Breast epithelium (tissue), 3 donors: ENCODE measurements around the gene PRR12.

Source experiments
- POLR2A ChIP-seq: fragments of 450-650 bp; IDR thresholded peaks from one replicate; pipeline ENCODE4 v1.6.1; 2016; ENCODE audit warnings: antibody characterized with exemption, mild to moderate bottlenecking, moderate library complexity
- TF ChIP-seq, protein P1 (sequence below), 3 donors: fragments of 450-650 bp; IDR thresholded peaks; one replicate each; pipeline ENCODE4 v1.5.1; 2016 to 2017; ENCODE audit warnings: antibody characterized with exemption in 3 of 3, mild to moderate bottlenecking in 3 of 3, moderate library complexity in 3 of 3

- TF ChIP-seq, protein P1, sequence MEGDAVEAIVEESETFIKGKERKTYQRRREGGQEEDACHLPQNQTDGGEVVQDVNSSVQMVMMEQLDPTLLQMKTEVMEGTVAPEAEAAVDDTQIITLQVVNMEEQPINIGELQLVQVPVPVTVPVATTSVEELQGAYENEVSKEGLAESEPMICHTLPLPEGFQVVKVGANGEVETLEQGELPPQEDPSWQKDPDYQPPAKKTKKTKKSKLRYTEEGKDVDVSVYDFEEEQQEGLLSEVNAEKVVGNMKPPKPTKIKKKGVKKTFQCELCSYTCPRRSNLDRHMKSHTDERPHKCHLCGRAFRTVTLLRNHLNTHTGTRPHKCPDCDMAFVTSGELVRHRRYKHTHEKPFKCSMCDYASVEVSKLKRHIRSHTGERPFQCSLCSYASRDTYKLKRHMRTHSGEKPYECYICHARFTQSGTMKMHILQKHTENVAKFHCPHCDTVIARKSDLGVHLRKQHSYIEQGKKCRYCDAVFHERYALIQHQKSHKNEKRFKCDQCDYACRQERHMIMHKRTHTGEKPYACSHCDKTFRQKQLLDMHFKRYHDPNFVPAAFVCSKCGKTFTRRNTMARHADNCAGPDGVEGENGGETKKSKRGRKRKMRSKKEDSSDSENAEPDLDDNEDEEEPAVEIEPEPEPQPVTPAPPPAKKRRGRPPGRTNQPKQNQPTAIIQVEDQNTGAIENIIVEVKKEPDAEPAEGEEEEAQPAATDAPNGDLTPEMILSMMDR (IDR thresholded peaks at IDR 0.05), result no peak
- no peak for TF ChIP-seq POLR2A
These were observed 26.4 kb upstream of the PRR12 start for GRCh38 chr19:49564616-49565045.
